SH-SY5Y (cell line): ENCODE data around the gene NR1I3.

Source experiments
- GATA2 ChIP-seq: IDR thresholded peaks from 2 replicates; pipeline ENCODE4 v1.6.1; 2011; ENCODE audit warnings: mild to moderate bottlenecking, low read depth, low read length
- GATA3 ChIP-seq: IDR thresholded peaks from 2 replicates; pipeline ENCODE4 v1.6.1; 2011; ENCODE audit warnings: low read depth, mild to moderate bottlenecking, low read length, moderate library complexity

- TF ChIP-seq GATA2 (no peak), GATA3 (no peak)
These were observed 14.0 kb downstream of the NR1I3 start for GRCh38 chr1:161223805-161224694.
